ENCODE results near the gene RPL37. TPM values are rescaled to one million over a fixed set of nuclear protein-coding genes. Genes with fewer than 3 reads are reported as not detected.
"Not testable (repeated sequence)": the region's sequence is repeated elsewhere in the genome, so short reads cannot be mapped to it uniquely, and the experiment has no call there.

The RPL37 gene
- total RNA-seq, 2 experiments from 2014 or later: 2,148 to 2,239 TPM

DNA sequence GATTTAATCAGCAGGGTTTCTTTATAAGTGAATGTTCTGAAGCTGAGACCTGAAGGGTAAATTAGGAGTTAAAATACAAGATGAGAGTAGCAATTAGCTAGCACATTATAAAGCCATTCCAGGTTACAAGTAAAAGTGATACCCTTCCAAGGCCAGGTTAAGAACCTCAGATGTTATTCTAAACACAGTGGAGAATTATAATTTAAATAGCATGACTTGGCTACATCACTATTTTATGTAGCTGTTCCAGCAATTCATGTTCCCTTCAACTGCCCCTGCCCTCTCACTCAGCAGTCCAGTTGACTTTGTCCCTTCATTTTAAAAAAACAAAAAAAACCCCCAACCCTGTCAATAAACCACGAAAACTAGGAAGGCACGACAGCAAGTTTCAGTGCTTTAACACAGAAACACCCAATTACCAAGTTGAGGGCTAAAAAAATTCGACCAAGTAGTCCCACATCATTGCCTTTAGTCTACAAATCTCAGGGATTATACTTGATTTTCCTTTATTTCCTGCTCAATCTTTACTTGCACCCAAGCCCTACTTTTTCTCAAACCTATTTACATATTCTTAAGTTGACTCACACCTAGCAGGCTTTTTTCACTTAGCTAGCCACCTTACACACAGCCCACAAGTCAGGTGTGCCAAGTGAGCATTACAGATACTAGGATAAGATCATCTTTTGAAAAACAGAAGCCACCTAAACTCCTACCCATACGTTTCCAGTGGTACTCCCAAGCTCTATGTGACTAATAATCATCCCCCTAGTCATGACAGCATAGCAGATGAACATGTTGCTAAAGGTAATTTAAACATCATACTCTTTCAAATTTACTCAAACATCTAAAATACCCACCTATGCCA, 3.4 kb downstream of the RPL37 start:
- peak; percentile 50 for DNase-seq
- intact Hi-C loops (cut with micrococcal nuclease): loop anchor here (1.0 to 10.0 kb wide), 6 partner anchors 18 to 1629 kb away; partner anchors contain the start of gene OXCT1
- H3K9me3 Mint-ChIP-seq: no peaks in the 10 kb centered on the region
- H3K4me1 Mint-ChIP-seq (ENCODE audit: low read depth): peaks cover 63% of the 10 kb centered on the region
- H3K36me3 Mint-ChIP-seq (ENCODE audit: low read depth): peaks cover 81% of the 10 kb centered on the region
- H3K27me3 Mint-ChIP-seq (ENCODE audit: low read depth): no peaks in the 10 kb centered on the region
- H3K4me3 Mint-ChIP-seq: peak overlapping the region; percentile 100
- H3K27ac Mint-ChIP-seq: peak overlapping the region; percentile 100
- CTCF ChIA-PET: interaction anchor here (0.7 to 1.2 kb wide), 3 partner anchors 25 to 39 kb away, joined by 3 to 5 read pairs (median 3); partner anchors contain the start of gene PRKAA1

DNA sequence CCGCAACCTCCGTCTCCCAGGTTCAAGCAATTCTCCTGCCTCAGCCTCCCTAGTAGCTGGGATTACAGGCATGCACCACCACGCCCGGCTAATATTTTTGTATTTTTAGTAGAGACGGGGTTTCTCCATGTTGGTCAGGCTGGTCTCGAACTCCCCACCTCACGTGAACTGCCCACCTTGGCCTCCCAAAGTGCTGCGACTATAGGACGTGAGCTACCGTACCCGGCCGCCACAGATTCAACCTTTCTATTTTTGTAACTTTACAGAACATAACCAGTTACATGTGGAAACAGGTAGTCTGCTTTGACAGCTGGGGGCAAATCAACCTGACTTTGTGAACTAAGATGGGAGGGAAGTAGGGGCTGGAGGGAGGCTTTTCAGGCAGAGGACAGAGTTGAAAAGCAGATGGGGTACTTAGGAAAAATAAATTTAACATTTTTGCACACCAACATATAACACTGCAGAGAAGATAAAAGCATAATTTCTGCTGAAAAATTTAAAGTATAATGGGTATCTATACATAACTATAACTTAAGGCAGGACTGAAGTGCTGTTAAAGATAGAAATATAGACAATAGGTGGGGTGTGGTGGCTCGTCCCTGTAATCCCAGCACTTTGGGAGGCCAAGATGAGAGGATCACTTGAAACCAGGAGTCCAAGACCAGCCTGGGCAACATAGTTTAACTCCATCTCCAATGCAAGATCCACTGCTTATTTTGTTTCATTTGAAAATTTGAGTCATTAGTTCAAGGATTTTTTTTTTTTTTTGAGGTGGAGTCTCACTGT, 5.1 kb downstream of the RPL37 start:
- Mint-ChIP-seq H3K4me1 (ENCODE audit: low read depth) (peaks cover 61% of the 10 kb centered on the region), H3K36me3 (ENCODE audit: low read depth) (peaks cover 82% of the 10 kb centered on the region), H3K4me3 (no peak overlapping the region), H3K27me3 (ENCODE audit: low read depth) (no peaks in the 10 kb centered on the region), H3K27ac (peak overlapping the region; percentile 50), H3K9me3 (no peaks in the 10 kb centered on the region)
- intact Hi-C loops (cut with micrococcal nuclease): loop anchor here (5.0 to 10.0 kb wide), 4 partner anchors 338 to 1628 kb away; partner anchors contain the start of gene OXCT1
- CTCF ChIA-PET: interaction anchor here (1.2 kb wide), 1 partner anchor 24 kb away, joined by 3 read pairs; no protein-coding TSS in a partner anchor
- no peak for DNase-seq

DNA sequence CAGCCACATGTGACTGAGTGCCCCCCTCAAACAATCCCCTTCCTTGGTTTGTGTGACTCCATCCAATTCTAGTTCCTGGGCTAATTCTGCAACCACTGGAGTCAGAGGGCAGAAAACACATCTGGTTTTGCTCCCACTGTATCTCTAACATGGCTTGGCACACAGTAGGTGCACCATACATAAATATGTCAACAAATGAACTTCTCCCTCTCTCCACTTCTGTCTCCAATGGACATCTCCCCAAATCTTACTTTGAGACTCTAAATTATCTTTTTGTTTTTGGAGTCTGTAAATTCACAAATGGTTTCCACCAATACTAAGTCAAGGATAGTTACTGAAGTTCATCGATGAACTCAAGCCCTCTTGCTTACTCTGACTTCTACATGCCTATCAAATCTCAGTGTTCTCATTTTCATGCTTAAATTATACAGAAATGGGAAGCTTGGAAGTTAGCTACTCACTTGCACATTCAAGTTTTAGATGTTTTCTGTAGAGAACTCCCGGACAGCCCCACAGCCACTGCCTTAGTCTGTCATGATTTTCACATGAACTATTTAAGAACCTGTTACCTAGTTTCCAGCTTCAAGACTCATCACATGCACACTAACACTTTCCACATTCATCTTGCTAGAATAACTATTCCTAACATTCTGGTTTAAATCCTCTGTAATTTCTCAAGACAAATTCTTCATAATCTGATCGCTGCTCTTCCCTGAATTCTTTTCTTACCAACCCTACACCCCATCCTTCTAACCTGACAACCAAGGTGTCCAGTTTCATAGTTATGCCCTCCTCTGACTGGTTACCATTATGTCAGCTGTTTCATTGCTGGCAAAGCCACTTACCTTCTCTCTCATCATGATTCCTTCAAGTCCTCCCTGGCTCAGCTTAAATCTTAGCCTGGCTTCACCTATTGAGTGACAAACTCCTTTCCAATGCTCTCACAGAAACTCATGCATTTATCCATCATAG, 6.0 kb downstream of the RPL37 start:
- H3K4me1 Mint-ChIP-seq (ENCODE audit: low read depth): peaks cover 57% of the 10 kb centered on the region
- intact Hi-C loops (cut with micrococcal nuclease): no loop called here
- CTCF ChIA-PET: no interaction called here
- peak overlapping the region; percentile 2 for H3K4me3 Mint-ChIP-seq
- no peaks in the 10 kb centered on the region for H3K27me3 Mint-ChIP-seq (ENCODE audit: low read depth)
- H3K27ac Mint-ChIP-seq: peak overlapping the region; percentile 68
- no peak for DNase-seq
- H3K9me3 Mint-ChIP-seq: no peaks in the 10 kb centered on the region
- peaks cover 72% of the 10 kb centered on the region for H3K36me3 Mint-ChIP-seq (ENCODE audit: low read depth)

DNA sequence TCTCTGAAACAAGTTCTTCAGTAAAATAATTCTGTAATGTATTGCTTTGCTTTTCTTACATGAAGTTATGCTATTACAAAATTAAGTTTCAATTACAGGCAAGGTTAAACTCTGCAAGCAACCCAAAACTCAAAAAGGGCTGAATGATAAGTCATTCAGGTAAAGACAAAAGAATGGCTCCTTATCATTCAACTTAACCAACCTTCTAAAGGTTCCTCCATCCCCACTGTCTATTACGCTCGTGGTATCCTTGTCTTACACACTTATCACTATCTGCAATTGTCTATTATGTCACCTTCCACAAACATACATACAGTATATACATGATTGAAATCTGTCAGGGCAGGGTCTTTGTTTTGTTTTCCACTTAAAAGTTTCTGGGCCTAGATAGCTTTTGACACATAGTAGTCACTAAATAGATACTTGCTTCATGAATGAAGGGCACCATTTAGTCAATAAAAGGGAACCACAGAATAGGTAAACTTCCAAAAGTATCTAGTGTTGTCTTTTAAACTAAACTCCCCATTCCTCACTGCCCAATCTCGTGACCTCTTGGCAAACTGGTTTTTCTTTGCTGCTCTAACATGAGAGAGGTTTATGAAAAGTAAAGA, 6.9 kb downstream of the RPL37 start:
- CTCF ChIA-PET: no interaction called here
- Mint-ChIP-seq H3K4me3 (no peak overlapping the region), H3K4me1 (ENCODE audit: low read depth) (peaks cover 48% of the 10 kb centered on the region), H3K9me3 (no peaks in the 10 kb centered on the region), H3K27me3 (ENCODE audit: low read depth) (no peaks in the 10 kb centered on the region), H3K36me3 (ENCODE audit: low read depth) (peaks cover 64% of the 10 kb centered on the region), H3K27ac (no peak overlapping the region)
- intact Hi-C loops (cut with micrococcal nuclease): no loop called here
- DNase-seq: no peak

DNA sequence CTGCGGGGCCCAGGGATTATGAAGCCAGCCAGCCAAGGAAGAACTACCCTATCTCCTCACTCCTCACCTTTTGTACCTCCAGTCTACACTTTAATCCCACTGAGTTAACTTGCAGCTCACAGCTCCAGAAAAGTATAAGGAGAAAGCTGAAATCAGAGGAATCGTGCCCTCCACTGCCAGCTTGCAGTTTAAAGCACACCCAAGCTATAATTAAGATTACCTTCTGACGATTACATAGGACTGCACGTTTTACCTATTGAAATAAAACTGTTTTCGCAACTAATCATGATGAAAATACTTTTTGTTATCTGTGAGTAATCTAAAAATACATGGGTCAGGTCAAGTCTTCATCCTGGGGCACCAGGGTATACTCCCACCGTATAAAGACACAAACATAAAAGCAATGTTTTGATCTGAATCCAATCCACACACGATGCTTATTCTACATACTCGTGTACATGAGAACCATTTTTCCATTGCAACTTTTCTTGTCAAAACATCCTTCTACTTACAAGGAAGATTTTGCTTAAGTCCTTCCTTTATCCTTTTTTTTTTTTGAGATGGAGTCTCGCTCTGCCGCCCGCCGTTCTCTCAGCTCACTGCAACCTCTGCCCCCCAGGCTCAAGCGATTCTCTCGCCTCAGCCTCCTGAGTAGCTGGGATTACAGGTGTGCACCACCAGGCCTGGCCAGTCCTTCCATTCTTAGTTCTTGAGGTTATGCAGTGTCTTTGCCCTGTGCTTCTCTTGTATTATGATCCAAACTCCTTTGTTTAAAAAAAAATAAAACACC, 7.6 kb downstream of the RPL37 start:
- Mint-ChIP-seq H3K9me3 (no peaks in the 10 kb centered on the region), H3K4me1 (ENCODE audit: low read depth) (peaks cover 41% of the 10 kb centered on the region), H3K27me3 (ENCODE audit: low read depth) (no peaks in the 10 kb centered on the region), H3K27ac (peak overlapping the region; percentile 36), H3K4me3 (no peak overlapping the region), H3K36me3 (ENCODE audit: low read depth) (peaks cover 56% of the 10 kb centered on the region)
- no peak for DNase-seq
- intact Hi-C loops (cut with micrococcal nuclease): no loop called here
- CTCF ChIA-PET: no interaction called here

DNA sequence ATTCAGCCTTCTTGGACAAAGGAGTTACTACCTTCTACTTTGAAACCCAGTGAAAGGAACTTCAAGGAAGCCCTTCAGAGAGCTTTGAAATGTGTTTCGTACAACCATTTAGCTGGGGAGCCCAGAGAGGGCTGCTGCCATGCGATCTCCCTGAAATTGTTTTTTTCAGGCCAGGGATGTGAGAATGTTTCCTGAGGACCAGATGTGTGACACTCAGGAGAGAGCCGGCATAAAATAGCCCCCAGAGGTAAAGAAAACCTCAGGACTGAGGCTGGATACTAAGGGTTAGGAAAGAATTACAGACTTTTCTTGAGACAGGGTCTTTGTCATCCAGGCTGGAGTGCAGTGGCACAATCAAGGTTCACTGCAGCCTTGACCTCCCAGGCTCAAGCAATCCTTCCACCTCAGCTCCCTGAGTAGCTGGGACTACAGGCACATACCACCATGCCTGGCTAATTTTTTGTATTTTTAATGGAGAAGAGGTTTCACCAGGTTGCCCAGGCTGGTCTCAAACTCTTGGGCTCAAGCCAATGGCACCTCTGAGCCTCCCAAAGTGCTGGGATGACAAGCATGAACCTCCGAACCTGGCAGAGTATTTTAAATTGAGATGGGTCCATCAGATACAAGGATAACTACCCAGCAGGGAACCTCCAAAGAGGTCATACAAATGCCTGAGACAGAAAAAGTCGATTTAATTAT, 8.4 kb downstream of the RPL37 start:
- DNase-seq: no peak
- no peak overlapping the region for H3K4me3 Mint-ChIP-seq
- peaks cover 49% of the 10 kb centered on the region for H3K36me3 Mint-ChIP-seq (ENCODE audit: low read depth)
- CTCF ChIA-PET: no interaction called here
- peaks cover 34% of the 10 kb centered on the region for H3K4me1 Mint-ChIP-seq (ENCODE audit: low read depth)
- intact Hi-C loops (cut with micrococcal nuclease): no loop called here
- no peaks in the 10 kb centered on the region for H3K27me3 Mint-ChIP-seq (ENCODE audit: low read depth)
- H3K9me3 Mint-ChIP-seq: no peaks in the 10 kb centered on the region
- no peak overlapping the region for H3K27ac Mint-ChIP-seq

DNA sequence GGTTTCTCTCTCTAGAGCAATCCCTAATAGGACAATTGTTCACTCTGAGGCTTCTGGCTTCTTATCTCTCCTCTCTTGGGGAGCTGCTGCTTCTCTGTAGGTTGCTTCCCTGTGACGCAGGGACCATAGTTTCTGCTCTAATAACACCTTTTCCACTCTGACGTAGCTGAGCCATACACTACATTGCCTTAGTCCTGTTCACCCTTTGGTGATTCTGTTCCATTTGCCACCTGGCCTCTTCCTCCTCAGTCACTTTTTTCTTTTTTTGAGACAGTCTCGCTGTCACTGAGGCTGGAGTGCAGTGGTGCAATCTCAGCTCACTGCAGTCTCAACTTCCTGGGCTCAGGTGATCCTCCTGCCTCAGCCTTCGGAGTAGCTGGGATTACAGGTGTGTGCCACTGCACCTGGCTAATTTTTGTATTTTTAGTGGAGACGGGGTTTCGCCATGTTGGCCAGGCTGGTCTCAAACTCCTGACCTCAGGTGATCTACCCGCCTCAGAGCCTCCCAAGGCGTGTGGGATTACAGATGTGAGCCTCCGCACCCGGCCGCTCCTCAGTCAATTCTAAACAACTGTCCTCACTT, 9.5 kb downstream of the RPL37 start:
- H3K4me3 Mint-ChIP-seq; intact Hi-C loops (cut with micrococcal nuclease); H3K9me3 Mint-ChIP-seq; CTCF ChIA-PET; H3K27me3 Mint-ChIP-seq (ENCODE audit: low read depth); DNase-seq: not testable (repeated sequence)
- peaks cover 23% of the 10 kb centered on the region for H3K4me1 Mint-ChIP-seq (ENCODE audit: low read depth)
- H3K36me3 Mint-ChIP-seq (ENCODE audit: low read depth): peaks cover 39% of the 10 kb centered on the region
- peak overlapping the region; percentile 22 for H3K27ac Mint-ChIP-seq

DNA sequence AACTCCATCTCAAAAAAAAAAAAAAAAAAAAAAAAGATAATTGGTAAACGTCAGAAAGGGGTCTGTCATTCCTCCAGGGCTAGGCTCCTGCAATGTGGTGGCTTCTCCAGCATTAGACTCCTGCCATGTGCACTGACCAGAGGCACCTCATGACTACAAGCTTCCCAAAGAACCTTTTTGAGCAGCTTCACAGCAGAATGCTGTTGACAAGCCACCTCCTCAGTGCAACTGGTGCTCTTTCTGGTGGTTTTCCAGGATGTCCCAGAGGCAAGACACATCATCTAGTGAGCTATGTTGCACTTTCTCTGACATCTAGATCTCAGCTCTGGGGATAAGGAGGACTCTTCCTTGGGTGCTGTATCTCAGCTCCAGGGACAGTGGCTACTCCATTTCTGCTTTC, 11.6 kb downstream of the RPL37 start:
- no peaks in the 10 kb centered on the region for H3K9me3 Mint-ChIP-seq
- H3K4me3 Mint-ChIP-seq: no peak overlapping the region
- peaks cover 19% of the 10 kb centered on the region for H3K36me3 Mint-ChIP-seq (ENCODE audit: low read depth)
- intact Hi-C loops (cut with micrococcal nuclease): no loop called here
- CTCF ChIA-PET: no interaction called here
- H3K27ac Mint-ChIP-seq: no peak overlapping the region
- H3K27me3 Mint-ChIP-seq (ENCODE audit: low read depth): no peaks in the 10 kb centered on the region
- no peak for DNase-seq
- peaks cover 6% of the 10 kb centered on the region for H3K4me1 Mint-ChIP-seq (ENCODE audit: low read depth)

DNA sequence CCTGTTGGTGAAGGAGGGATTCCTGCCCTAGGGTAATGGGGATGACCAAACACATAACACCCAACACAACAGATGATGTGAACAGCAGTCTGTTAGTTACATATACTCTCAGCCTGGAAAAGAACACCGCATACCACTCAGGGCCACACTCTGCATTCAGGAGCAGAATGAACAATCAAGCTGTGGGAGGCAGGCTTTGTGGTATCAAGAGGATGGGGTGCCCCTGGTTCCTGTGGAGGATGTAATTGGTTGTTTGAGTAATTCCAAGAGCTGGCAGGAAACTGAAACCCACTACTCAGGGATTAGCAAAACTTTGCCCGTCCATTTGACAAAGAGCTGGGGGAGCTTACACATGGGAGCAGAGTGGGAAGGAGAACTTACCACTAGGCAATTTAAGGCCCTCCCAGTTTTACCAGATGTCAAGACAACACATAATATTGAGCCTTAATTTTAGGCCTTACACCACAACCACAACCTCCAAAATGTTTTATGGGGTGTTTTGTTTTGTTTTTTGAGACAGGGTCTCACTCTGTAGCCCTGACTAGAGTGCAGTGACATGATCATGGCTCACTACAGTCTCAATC, 21.2 kb downstream of the RPL37 start:
- no peaks in the 10 kb centered on the region for H3K9me3 Mint-ChIP-seq
- H3K36me3 Mint-ChIP-seq (ENCODE audit: low read depth): no peaks in the 10 kb centered on the region
- peak; percentile 50 for DNase-seq
- peaks cover 7% of the 10 kb centered on the region for H3K4me1 Mint-ChIP-seq (ENCODE audit: low read depth)
- H3K4me3 Mint-ChIP-seq: no peak overlapping the region
- H3K27ac Mint-ChIP-seq: peak overlapping the region; percentile 35
- CTCF ChIA-PET: interaction anchor here (0.5 to 1.2 kb wide), 2 partner anchors 15 to 20 kb away, joined by 3 read pairs; partner anchors contain the start of gene PRKAA1
- H3K27me3 Mint-ChIP-seq (ENCODE audit: low read depth): no peaks in the 10 kb centered on the region
- intact Hi-C loops (cut with micrococcal nuclease): loop anchor here (1.0 kb wide), 1 partner anchor 19 kb away; no protein-coding TSS in a partner anchor

DNA sequence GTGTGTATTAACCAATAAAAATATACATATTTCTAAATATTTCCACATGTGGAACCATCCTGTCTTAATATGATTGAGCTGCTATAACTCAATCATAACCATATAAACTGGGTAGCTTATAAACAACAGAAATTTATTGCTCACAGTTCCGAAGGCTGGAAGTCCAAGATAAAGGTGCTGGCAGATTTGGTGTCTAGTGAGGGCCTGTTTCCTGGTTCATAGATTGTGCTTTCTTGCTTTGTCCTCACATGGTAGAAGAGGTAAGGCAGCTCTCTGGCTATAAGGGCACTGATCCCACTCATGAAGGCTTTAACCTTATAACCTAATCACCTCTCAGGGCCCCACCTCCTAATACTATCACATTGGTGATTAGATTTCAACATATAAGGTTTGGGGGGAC, 22.9 kb downstream of the RPL37 start:
- no peaks in the 10 kb centered on the region for H3K9me3 Mint-ChIP-seq
- no peaks in the 10 kb centered on the region for H3K36me3 Mint-ChIP-seq (ENCODE audit: low read depth)
- peaks cover 7% of the 10 kb centered on the region for H3K4me1 Mint-ChIP-seq (ENCODE audit: low read depth)
- intact Hi-C loops (cut with micrococcal nuclease): no loop called here
- H3K27ac Mint-ChIP-seq: no peak overlapping the region
- H3K27me3 Mint-ChIP-seq (ENCODE audit: low read depth): no peaks in the 10 kb centered on the region
- H3K4me3 Mint-ChIP-seq: no peak overlapping the region
- DNase-seq: no peak
- CTCF ChIA-PET: interaction anchor here (0.6 kb wide), 1 partner anchor 86 kb away, joined by 3 read pairs; no protein-coding TSS in a partner anchor

Measured in activated naive CD4-positive, alpha-beta T cell treated with anti-CD3 and anti-CD28 coated beads for 36 hours (primary cell).